GM20000 (cell line): ENCODE data around the gene CDC23.

ENCODE experiments used
- DNase-seq: peaks from one replicate; pipeline ENCODE4 v3.0.0; 2012; ENCODE audit warnings: low spot score
- CTCF ChIP-seq: IDR thresholded peaks from 2 replicates; pipeline ENCODE4 v1.5.1; 2012; ENCODE audit warnings: mild to moderate bottlenecking, control low read depth; ENCODE audit errors: extremely low read depth, missing control alignments

The CDC23 gene

DNA sequence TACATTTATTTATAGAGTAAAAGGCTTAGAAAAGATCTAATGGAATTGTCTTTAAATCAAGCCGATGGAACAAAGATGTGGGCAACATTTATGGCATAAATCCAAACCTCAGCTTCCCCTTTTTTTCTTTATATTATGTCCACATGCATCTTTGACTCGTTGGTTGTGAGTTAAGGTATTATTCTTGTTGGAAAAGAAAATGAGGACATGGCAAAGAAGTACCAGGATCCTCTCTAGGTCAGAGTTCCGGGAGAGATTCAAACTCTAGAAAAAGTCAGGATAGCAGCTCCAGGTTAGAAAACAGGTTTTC is 73.4 kb downstream of the CDC23 start:
- TF ChIP-seq CTCF: no peak
- DNase-seq: no peak

DNA sequence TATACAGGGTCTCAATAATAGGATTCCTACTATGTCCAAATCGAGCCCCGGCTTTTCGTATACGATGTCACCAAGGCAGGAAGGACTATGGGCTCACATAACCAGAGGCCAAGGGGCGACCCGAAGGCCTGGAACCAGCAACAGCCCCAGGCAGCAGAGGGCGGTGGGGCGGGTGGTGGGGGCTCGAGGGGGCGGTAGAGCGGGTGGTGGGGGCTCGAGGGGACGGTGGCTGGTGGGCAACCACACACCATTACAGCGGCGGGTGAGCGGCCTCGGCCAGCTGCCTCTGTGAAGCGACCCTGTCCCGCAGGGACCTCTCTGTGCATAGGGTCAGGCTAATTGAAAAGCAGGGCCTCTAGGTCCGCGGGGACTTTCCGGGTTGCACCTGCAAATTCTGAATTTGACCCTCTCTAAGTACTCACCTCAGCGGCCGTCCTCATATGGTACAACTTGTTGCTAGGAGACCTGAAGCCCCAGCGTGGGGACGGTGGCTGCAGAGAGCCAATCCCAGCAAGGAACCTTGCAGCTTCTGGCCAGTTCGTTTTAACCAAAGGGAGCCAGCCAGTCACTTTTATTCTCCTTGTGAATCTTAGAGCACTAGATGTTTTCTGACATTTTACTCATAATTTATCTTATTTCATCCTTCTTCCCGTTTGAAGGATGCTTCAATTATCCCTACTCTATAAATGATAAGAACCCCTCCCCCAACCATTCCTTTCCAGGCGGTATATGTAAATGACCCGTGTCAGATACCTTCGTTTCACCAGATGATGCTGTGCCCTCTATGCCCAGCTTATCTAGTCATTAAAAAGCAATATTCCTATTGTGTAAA is 74.0 kb downstream of the CDC23 start, which contains the start of gene NME5:
Gene NME5, minus strand, starts transcription at position 480 of the 832 bp plus-strand sequence. CDS start 648 bp downstream, outside the sequence.
- DNase-seq: peak; percentile 80
- TF ChIP-seq CTCF: no peak
